H1 (cell line): ENCODE results near the gene MRPL36. TPM values are rescaled to one million over a fixed set of nuclear protein-coding genes. Genes with fewer than 3 reads are reported as not detected.

ENCODE experiments used
- CTCF ChIA-PET: fragments of 300-600 bp; sonication (Branson Sonifier 250); formaldehyde crosslinking; loops from one replicate; lab custom pipeline; 2021; ENCODE audit not compliant: partially characterized antibody; lab: Charles Lee
- POLR2A ChIA-PET: fragments of 300-600 bp; sonication (Branson Sonifier 250); formaldehyde crosslinking; loops from one replicate; lab custom pipeline; 2021; ENCODE audit warnings: inconsistent platforms; ENCODE audit not compliant: partially characterized antibody; lab: Charles Lee
- DNase-seq, 2 experiments: peaks; one replicate each; pipeline versions ENCODE4 v3.0.0 to v3.0.0-alpha.2; 2010 to 2022; ENCODE audit warnings: low spot score in 2 of 2, low read depth in 1 of 2, mixed read lengths in 1 of 2
- FAIRE-seq: peaks from 2 replicates; lab custom pipeline; 2011; peaks lifted over from hg19 to GRCh38; lab: Jason Lieb, UNC
- H2AFZ ChIP-seq: 2 replicates; pipeline ENCODE4 v1.8.1; 2012; ENCODE audit warnings: low read length, inconsistent platforms
- H2AK5ac ChIP-seq: 2 replicates; pipeline ENCODE4 v1.6.1; 2013; ENCODE audit warnings: low read depth, low read length
- H2BK120ac ChIP-seq: replicated peaks from 2 replicates; pipeline ENCODE3; 2013; ENCODE audit warnings: low read depth, low read length, inconsistent platforms
- H2BK12ac ChIP-seq: 2 replicates; pipeline ENCODE4 v1.6.1; 2013; ENCODE audit warnings: low read depth, low read length
- H2BK15ac ChIP-seq: 2 replicates; pipeline ENCODE4 v1.6.1; 2013; ENCODE audit warnings: low read length
- H2BK20ac ChIP-seq: 2 replicates; pipeline ENCODE4 v1.6.1; 2013; ENCODE audit warnings: low read length
- H2BK5ac ChIP-seq: 2 replicates; pipeline ENCODE4 v1.6.1; 2013; ENCODE audit warnings: low read depth, low read length
- H3K14ac ChIP-seq: 2 replicates; pipeline ENCODE4 v1.6.1; 2013; ENCODE audit warnings: inconsistent platforms; ENCODE audit not compliant: insufficient read length
- H3K18ac ChIP-seq: 2 replicates; pipeline ENCODE4 v1.6.1; 2013; ENCODE audit warnings: low read length; ENCODE audit errors: extremely low read depth
- H3K23ac ChIP-seq: 2 replicates; pipeline ENCODE4 v1.6.1; 2013; ENCODE audit warnings: inconsistent platforms; ENCODE audit not compliant: insufficient read length
- H3K23me2 ChIP-seq: 2 replicates; pipeline ENCODE4 v1.6.1; 2013; ENCODE audit warnings: low read depth, low read length
- H3K27ac ChIP-seq: 2 replicates; pipeline ENCODE4 v1.6.1; 2011; ENCODE audit warnings: low read depth, low read length, inconsistent platforms
- H3K27me3 ChIP-seq, 4 experiments: replicated peaks in 1 of 4; 1 replicate in 1 of 4; 2 replicates in 3 of 4; pipeline versions ENCODE4 v1.6.1 to v1.8.1; 2011 to 2013; ENCODE audit warnings: low read length in 3 of 4, mild to moderate bottlenecking in 3 of 4, inconsistent platforms in 2 of 4, mixed read lengths in 2 of 4, moderate library complexity in 1 of 4; ENCODE audit not compliant: control insufficient read depth in 3 of 4, insufficient read depth in 3 of 4; ENCODE audit errors: extremely low read depth in 1 of 4
- H3K36me3 ChIP-seq, 4 experiments: 2 replicates each; pipeline versions ENCODE4 v1.6.1 to v1.8.1; 2011 to 2013; ENCODE audit warnings: mild to moderate bottlenecking in 4 of 4, low read length in 3 of 4, moderate library complexity in 2 of 4, control low read depth in 1 of 4, inconsistent platforms in 1 of 4; ENCODE audit not compliant: insufficient read depth in 4 of 4, control insufficient read depth in 2 of 4
- H3K4ac ChIP-seq: replicated peaks from 2 replicates; pipeline ENCODE3; 2013; ENCODE audit warnings: low read length, low read depth, mixed read lengths, inconsistent platforms; ENCODE audit not compliant: insufficient read length
- H3K4me1 ChIP-seq, 4 experiments: replicated peaks in 1 of 4; 1 replicate in 1 of 4; 2 replicates in 3 of 4; pipeline versions ENCODE4 v1.6.1 to v1.8.1; 2011 to 2013; ENCODE audit warnings: low read length in 3 of 4, inconsistent platforms in 2 of 4, mixed read lengths in 1 of 4; ENCODE audit not compliant: insufficient read depth in 4 of 4, control insufficient read depth in 3 of 4
- H3K4me2 ChIP-seq, 2 experiments: 2 replicates each; pipeline versions ENCODE4 v1.6.1 to v1.8.1; 2011 to 2013; ENCODE audit warnings: low read depth in 2 of 2, low read length in 2 of 2, control low read depth in 1 of 2, inconsistent platforms in 1 of 2, mild to moderate bottlenecking in 1 of 2; ENCODE audit not compliant: insufficient read depth in 1 of 2
- H3K4me3 ChIP-seq, 4 experiments: fragments of 200-600, 300-600 bp in 1 of 4; sonication (generic), shearing (Covaris generic), sonication (Bioruptor Twin) in 1 of 4; 2 replicates each; pipeline versions ENCODE4 v1.5.1 to v1.8.1; 2011 to 2016; ENCODE audit warnings: low read length in 4 of 4, low read depth in 3 of 4, control low read depth in 2 of 4, inconsistent platforms in 2 of 4, mild to moderate bottlenecking in 2 of 4, mixed read lengths in 1 of 4, moderate library complexity in 1 of 4; ENCODE audit not compliant: insufficient read depth in 2 of 4; ENCODE audit errors: extremely low read depth in 1 of 4
- H3K56ac ChIP-seq: replicated peaks from 2 replicates; pipeline ENCODE3; 2013; ENCODE audit warnings: low read depth, mild to moderate bottlenecking, mixed read lengths, low read length, inconsistent platforms; ENCODE audit not compliant: insufficient read length
- H3K79me1 ChIP-seq: 2 replicates; pipeline ENCODE4 v1.6.1; 2013; ENCODE audit warnings: low read depth, low read length, control low read depth
- H3K79me2 ChIP-seq, 2 experiments: 2 replicates each; pipeline versions ENCODE4 v1.6.1 to v1.8.1; 2012 to 2013; ENCODE audit warnings: low read length in 2 of 2, mild to moderate bottlenecking in 2 of 2, inconsistent platforms in 1 of 2; ENCODE audit not compliant: insufficient read depth in 2 of 2, control insufficient read depth in 1 of 2
- H3K9ac ChIP-seq, 4 experiments: replicated peaks in 1 of 4; 1 replicate in 1 of 4; 2 replicates in 3 of 4; pipeline versions ENCODE4 v1.6.1 to v1.8.1; 2011 to 2013; ENCODE audit warnings: low read depth in 3 of 4, low read length in 3 of 4, control low read depth in 2 of 4, mild to moderate bottlenecking in 2 of 4, moderate library complexity in 2 of 4, inconsistent platforms in 1 of 4; ENCODE audit errors: extremely low read depth in 1 of 4
- H3K9me3 ChIP-seq, 2 experiments: 2 replicates each; pipeline versions ENCODE4 v1.6.1 to v1.8.1; 2012 to 2013; ENCODE audit warnings: mild to moderate bottlenecking in 2 of 2, moderate library complexity in 2 of 2, control low read depth in 1 of 2, inconsistent platforms in 1 of 2, low read depth in 1 of 2, low read length in 1 of 2, mixed read lengths in 1 of 2; ENCODE audit not compliant: insufficient read depth in 2 of 2
- H4K20me1 ChIP-seq, 2 experiments: replicated peaks in 1 of 2; 2 replicates each; pipeline versions ENCODE3 to v1.8.1; 2011 to 2013; ENCODE audit warnings: inconsistent platforms in 2 of 2, low read length in 2 of 2, mild to moderate bottlenecking in 1 of 2; ENCODE audit not compliant: insufficient read depth in 2 of 2, control insufficient read depth in 1 of 2
- H4K5ac ChIP-seq: 2 replicates; pipeline ENCODE4 v1.6.1; 2013; ENCODE audit warnings: low read length, low read depth, mixed read lengths, inconsistent platforms; ENCODE audit not compliant: insufficient read length
- H4K8ac ChIP-seq: 2 replicates; pipeline ENCODE4 v1.8.0; 2013; ENCODE audit warnings: mild to moderate bottlenecking, moderate library complexity, low read length, inconsistent platforms; ENCODE audit not compliant: insufficient read depth; ENCODE audit errors: extremely low read depth
- H4K91ac ChIP-seq: replicated peaks from 2 replicates; pipeline ENCODE3; 2013; ENCODE audit warnings: low read length, mixed read lengths, inconsistent platforms; ENCODE audit not compliant: insufficient read length
- RBBP5 ChIP-seq: IDR thresholded peaks from 2 replicates; pipeline ENCODE4 v1.7.1; 2012; ENCODE audit warnings: low read depth, mild to moderate bottlenecking, inconsistent platforms, low read length, moderate library complexity, borderline replicate concordance
- SAP30 ChIP-seq: fragments of 300-600 bp; sonication (generic); IDR thresholded peaks from 2 replicates; pipeline ENCODE4 v1.7.1; 2012; ENCODE audit warnings: low read length, moderate library complexity, mild to moderate bottlenecking, inconsistent platforms; ENCODE audit not compliant: insufficient read depth, insufficient replicate concordance
- SRF ChIP-seq: IDR thresholded peaks from 2 replicates; pipeline ENCODE4 v1.6.1; 2011; ENCODE audit warnings: mild to moderate bottlenecking, low read depth, low read length, moderate library complexity
- TAF1 ChIP-seq: IDR thresholded peaks from 2 replicates; pipeline ENCODE4 v1.6.1; 2011; ENCODE audit warnings: mild to moderate bottlenecking, low read depth, low read length
- TEAD4 ChIP-seq: IDR thresholded peaks from 2 replicates; pipeline ENCODE4 v1.6.1; 2012; ENCODE audit warnings: low read depth, low read length, inconsistent platforms, mixed read lengths
- WGBS, 2 experiments: shearing (Covaris generic) in 1 of 2; methylation state at CpG; one replicate each; pipeline versions ENCODE4 v1.1.6 to v1.1.7; 2013 to 2015; ENCODE audit warnings: low lambda C conversion rate in 2 of 2, mixed read lengths in 2 of 2, inconsistent platforms in 1 of 2, low coverage in 1 of 2, missing lambda C conversion rate in 1 of 2; ENCODE audit not compliant: insufficient replicate concordance in 2 of 2, insufficient coverage in 1 of 2, insufficient read length in 1 of 2; ENCODE audit errors: extremely low coverage in 1 of 2, missing lambda C conversion rate in 1 of 2; 5-methylcytosine and 5-hydroxymethylcytosine counted together
- polyA plus RNA-seq, 7 experiments: library from polyadenylated mRNA; depleted of rRNA in 3 of 7; stranded (reverse) in 5 of 7; unstranded in 2 of 7; fragments of >200 nt in 5 of 7; fragments of 200-250 nt in 2 of 7; gene quantifications; 1 replicate in 5 of 7; 2 replicates in 1 of 7; 4 replicates in 1 of 7; pipeline versions ENCODE4 v1.2.1 to v1.2.3, GENCODE V29; 2011 to 2013; ENCODE audit warnings: missing spikeins in 2 of 7, mixed read lengths in 2 of 7
- total RNA-seq: library from RNA; stranded (reverse); fragmentation: NEBNext Ultra II Directional; extraction: Animal tissue kit (Norgen Biotek cat#: 25700); gene quantifications from 2 replicates; pipeline ENCODE4 v1.2.1, GENCODE V29; 2021

The MRPL36 gene
- total and polyA plus RNA-seq, 2 of the 8 experiments (the other 6 are each of a cell fraction or from before 2014, with no cell fraction given), result 56.3 to 81.5 TPM

GRCh38 chr5:1818784-1819183 lies 19.1 kb upstream of the MRPL36 start:
- Histone ChIP-seq H3K23ac (no peak overlapping the region), H3K79me1 (peaks cover 6% of the 10 kb centered on the region; the same call in 1 of the 2 replicates), H2BK120ac (no peak overlapping the region), H3K4me3 (no peak overlapping the region), H3K4me2 (no peak overlapping the region; a peak in 1 of 4 replicates), H4K20me1 (peaks cover 3 to 6% of the 10 kb centered on the region in 2 experiments), H4K5ac (no peak overlapping the region), H3K4me1 (peaks cover 0 to 3% (median under 1%) of the 10 kb centered on the region in 4 experiments; a peak in 1 of 7 replicates), H3K4ac (no peak overlapping the region), H4K8ac (no peak overlapping the region), H3K18ac (no peak overlapping the region), H2BK20ac (no peak overlapping the region), H2BK12ac (no peak overlapping the region), H3K56ac (no peak overlapping the region), H2AK5ac (no peak overlapping the region), H3K27ac (no peak overlapping the region), H3K23me2 (no peaks in the 10 kb centered on the region), H3K27me3 (no peaks in the 10 kb centered on the region), H2BK5ac (no peak overlapping the region), H3K36me3 (peaks cover 12 to 45% (median 35%) of the 10 kb centered on the region in 4 experiments), H4K91ac (no peak overlapping the region), H2AFZ (no peak overlapping the region), H3K14ac (no peak overlapping the region), H3K9me3 (no peaks in the 10 kb centered on the region), H3K79me2 (no peaks in the 10 kb centered on the region; a peak in 1 of 4 replicates), H2BK15ac (no peak overlapping the region), H3K9ac (no peak overlapping the region)
- ChIA-PET POLR2A (interaction anchor here (1.1 to 1.4 kb wide), 6 partner anchors 8 to 28 kb away, joined by 3 to 5 read pairs (median 4); partner anchors contain the start of gene NDUFS6), CTCF (interaction anchor here (0.8 kb wide), 1 partner anchor 10 kb away, joined by 3 read pairs; no protein-coding TSS in a partner anchor)
- FAIRE-seq (no peak), DNase-seq (no peak)
- 77% methylated on average over 5 of the region's 5 CpGs; no CpG with 5 or more reads in 1 of the 2 experiments for WGBS, 2 experiments
- TF ChIP-seq TAF1, result no peak
- TF ChIP-seq SRF, result no peak
- TF ChIP-seq RBBP5, result no peak
- TF ChIP-seq TEAD4, result no peak
- no peak for TF ChIP-seq SAP30
